Suppressor macrophage treated with lipopolysaccharide for 1 hour (primary cell): ENCODE data around the gene ADD1.

Experiments
- DNase-seq, 3 donors: peaks; one replicate each; pipeline ENCODE4 v3.0.0-alpha.2; 2020 to 2022

The ADD1 gene

GRCh38 chr4:2924765-2925301 is 81.2 kb downstream of the ADD1 start:
- no peak for DNase-seq

DNA sequence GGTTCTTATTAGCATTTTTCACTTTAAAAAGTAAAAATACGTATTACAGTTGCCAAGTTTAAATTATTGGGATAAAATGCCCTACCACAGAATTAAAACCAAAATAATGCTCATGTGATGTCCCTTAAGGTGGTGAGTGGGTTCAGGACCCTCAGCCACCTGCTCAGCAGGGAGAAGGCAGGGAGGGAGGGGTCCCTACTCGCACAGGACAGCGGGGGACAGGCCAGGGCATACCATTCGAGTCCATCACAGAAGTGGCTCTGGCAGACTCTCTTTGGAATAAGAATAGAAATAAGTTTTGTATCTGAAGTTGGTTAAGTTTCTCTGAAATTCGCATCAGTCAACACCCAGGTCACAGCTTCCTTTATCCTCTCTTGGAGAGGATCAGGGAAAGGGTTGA is 81.9 kb downstream of the ADD1 start:
- no peak for DNase-seq

- no peak for DNase-seq
These were observed 82.6 kb downstream of the ADD1 start for GRCh38 chr4:2925931-2926860.

- no peak for DNase-seq
These were observed 83.5 kb downstream of the ADD1 start for GRCh38 chr4:2927016-2927695.

GRCh38 chr4:2927696-2928075 is 84.0 kb downstream of the ADD1 start:
- DNase-seq, result no peak

DNA sequence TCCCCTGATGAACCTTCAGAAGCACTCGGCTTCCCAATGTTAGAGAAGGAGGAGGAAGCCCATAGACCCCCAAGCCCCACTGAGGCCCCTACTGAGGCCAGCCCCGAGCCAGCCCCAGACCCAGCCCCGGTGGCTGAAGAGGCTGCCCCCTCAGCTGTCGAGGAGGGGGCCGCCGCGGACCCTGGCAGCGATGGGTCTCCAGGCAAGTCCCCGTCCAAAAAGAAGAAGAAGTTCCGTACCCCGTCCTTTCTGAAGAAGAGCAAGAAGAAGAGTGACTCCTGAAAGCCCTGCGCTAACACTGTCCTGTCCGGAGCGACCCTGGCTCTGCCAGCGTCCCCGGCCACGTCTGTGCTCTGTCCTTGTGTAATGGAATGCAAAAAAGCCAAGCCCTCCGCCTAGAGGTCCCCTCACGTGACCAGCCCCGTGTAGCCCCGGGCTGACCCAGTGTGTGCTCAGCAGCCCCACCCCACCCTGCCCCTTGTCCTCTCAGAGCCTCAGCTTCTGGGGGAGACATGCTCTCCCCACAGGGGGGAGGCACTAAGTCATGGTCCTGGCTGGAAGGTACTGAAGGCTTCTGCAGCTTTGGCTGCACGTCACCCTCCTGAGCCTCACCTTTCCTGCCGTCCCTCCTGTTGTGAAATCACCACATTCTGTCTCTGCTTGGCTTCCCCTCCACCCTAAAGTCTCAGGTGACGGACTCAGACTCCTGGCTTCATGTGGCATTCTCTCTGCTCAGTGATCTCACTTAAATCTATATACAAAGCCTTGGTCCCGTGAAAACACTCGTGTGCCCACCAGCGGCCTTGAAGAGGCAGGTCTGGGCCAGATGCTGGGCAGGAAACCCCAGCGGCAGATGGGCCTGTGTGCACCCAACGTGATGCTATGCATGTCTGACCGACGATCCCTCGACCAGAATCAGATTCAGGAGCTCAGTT is 84.9 kb downstream of the ADD1 start:
- DNase-seq, result no peak

GRCh38 chr4:2929469-2929868 is 85.8 kb downstream of the ADD1 start:
- DNase-seq, result no peak

DNA sequence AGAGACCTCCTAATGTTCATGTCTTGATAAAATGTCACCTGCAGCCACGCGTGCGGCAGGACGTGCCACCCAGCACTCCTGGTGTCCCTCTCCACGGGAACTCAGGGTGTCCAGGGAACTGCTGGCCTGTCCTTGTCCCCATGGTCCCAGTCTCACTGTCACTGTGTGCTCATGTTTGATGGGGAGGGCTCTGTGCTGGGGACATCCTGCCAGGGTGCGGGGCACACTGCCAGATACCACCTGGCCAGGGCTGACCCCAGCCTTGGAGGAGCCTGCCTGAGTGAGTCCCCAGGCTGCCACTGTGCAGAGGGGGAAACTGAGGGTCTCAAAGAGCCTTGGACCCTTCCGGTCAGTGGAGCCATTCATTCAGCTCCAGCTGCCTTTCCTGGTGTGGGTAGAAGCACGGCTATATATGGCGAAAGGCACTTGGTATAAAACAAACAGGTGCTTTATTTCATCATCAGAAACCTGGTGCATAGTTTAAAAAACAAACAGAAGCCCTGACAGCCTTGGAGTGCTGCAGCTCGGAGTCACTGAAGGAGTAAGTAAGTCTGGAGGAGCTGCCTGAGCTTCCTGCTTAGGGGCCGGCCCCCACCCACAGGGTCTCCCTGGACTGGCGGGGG is 86.6 kb downstream of the ADD1 start:
- DNase-seq, result no peak

- DNase-seq, result no peak
These were observed 87.3 kb downstream of the ADD1 start for GRCh38 chr4:2930758-2931511.

DNA sequence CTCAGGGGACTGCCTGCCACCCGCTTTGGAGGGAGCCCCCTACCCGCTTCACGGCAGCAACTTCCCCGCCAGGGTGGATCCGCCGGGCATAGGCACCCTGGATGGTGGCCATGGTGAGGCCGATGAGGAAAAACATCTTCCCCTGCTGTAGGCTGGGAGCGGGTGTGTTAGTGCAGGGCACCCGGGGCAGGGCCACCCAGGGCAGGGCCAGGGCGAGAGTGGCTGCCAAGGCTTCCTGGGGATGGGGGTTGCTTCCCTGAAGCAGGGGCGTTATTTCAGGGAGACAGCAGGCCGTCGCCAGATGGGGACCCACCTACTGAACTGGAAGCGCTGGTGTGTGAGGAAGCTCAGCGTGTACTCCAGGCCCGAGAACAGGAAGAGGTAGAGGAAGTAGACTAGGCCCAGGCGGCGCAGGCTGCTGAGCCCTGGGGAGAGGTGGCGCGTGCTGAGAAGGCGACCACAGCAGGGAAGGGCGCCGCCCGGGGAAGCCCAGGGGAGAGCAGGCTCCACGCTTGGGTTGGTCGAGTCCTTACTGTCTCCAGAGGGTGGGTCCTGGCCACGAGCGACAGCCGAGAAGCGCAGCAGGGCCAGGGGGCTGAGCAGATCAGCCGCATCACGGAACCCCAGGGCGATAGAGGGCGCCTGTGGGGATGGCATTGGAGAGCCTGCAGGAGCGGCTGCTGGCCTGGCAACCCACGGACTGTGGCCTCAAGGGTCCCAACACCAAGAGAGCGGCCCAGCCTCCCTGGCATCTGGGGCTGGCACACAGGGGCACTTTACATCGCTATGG is 88.1 kb downstream of the ADD1 start:
- peak; percentile 77 to 88 (median 80) for DNase-seq

DNA sequence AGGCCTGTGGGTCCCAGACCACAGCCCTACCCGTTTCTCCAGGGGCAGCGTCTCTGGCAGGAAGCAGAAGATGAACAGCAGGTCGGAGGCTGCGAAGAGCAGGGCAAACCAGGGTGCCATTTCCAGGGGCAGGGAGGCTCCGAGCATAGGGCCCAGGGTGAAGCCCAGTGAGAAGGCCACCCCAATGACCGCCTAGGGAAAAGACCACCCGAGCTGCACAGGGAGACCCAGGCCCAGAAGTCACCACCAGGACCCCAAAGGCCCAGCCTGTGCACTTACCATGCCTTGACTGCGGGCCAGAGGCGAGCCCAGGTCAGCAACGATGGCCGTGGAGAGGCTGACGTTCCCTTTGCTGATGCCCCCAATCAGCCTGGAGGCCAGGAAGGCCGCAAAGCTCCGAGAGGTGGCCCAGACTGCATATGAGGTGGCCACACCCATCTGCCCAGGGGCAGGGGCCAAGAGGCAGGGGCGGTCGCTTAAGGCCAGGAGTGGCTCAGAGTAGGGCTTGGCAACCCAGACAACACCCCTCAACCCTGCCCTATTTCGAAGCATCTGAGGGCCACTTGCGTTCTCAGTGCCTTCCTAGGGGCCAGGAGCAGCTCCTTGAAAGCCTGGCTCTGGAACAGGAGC is 88.8 kb downstream of the ADD1 start:
- no peak for DNase-seq

DNA sequence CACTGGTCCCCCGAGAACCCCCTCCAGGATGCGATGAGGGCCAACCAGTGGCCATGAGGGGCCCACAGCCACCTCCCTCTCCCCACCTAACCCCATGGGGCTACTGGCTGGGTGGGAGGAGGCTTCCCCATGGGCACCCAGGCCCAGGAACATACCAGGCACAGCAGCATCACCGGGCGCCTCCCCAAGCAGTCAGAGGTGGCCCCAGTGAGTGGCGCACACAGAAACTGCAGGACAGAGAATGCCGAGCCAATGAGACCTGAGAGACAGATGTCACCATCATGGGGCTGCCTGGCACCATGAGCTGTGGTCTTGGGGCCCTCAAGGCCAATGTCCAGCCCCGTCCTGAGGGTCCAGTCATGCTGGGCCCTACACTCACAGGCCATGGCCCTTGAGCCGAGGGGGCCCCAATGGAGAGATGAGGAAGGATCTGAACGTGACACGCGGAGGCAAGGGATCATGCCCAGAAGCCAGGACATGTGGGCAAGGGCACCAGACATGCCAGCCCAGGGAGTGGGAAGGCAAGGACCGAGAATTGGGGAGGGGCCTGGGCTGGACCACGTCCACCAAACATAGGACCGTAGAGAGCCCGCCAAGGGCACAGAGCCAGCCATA is 89.4 kb downstream of the ADD1 start:
- DNase-seq, result no peak

- DNase-seq, result no peak
These were observed 90.0 kb downstream of the ADD1 start for GRCh38 chr4:2933566-2934076.

DNA sequence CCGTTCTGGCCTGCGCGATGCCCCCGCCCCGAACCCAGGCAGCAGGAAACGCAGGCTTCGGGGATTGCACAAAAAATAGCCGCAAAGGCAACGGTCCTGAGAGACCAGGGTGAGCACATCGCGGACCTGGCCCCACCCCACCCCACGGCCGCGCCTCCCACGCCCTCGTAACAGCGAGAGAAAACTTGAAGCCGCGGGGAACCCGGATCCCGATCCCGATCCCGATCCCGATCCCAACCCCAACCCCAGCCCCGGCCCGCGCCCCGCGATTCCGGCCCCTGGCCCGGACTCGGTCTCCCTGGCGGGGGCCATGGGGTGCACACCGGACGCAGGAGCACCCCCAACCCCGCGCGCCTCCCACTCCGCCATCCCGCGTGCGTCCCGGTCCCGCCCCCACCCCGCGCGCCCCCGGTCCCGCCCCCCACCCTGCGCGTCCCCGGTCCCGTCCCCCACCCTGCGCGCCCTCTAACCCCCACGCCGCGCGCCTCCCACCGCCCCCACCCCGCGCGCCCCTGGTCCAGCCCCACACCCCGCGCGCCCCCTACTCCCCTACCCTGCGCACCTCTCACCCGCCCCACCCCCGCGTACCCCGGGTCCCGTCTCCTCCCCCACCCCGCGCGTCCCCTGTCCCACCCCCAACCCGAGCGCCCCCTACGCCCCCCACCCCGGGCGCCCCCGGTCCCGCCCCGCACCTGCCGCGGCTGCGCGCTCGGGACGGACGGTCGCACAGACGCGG is 90.6 kb downstream of the ADD1 start:
- DNase-seq, result peak; percentile 63 to 86 (median 76)

- peak; percentile 94 to 98 (median 97) for DNase-seq
These were observed 91.4 kb downstream of the ADD1 start for GRCh38 chr4:2934813-2935761.

- peak; percentile 72 to 85 (median 80) for DNase-seq
These were observed 92.4 kb downstream of the ADD1 start for GRCh38 chr4:2935762-2936743.
